Dendritic cell treated with granulocyte-macrophage colony-stimulating factor and Interleukin-4, amounts not matched to agents 40 ng/mL and 50 ng/mL, for 4 days (primary cell): ENCODE measurements around the gene CHSY1.
A peak's percentile ranks its signal among the peaks of the same experiment; 100 is the strongest.

Experiments used
- H3K27ac Mint-ChIP-seq: one replicate; pipeline ENCODE4 v1.8.0; 2022; ENCODE audit warnings: mild to moderate bottlenecking, mixed read lengths
- H3K27me3 Mint-ChIP-seq: one replicate; pipeline ENCODE4 v1.8.0; 2022; ENCODE audit warnings: mild to moderate bottlenecking, mixed read lengths
- H3K36me3 Mint-ChIP-seq: one replicate; pipeline ENCODE4 v1.8.0; 2022; ENCODE audit warnings: low read depth, mixed read lengths
- H3K4me1 Mint-ChIP-seq: one replicate; pipeline ENCODE4 v1.8.0; 2022; ENCODE audit warnings: low read depth, mixed read lengths
- H3K4me3 Mint-ChIP-seq: one replicate; pipeline ENCODE4 v1.8.0; 2022; ENCODE audit warnings: mild to moderate bottlenecking, moderate library complexity, mixed read lengths
- H3K9me3 Mint-ChIP-seq: one replicate; pipeline ENCODE4 v1.8.0; 2022; ENCODE audit warnings: mixed read lengths
- intact Hi-C: fragments of 100-400 bp; cut with micrococcal nuclease; formaldehyde crosslinking; loops from one replicate; pipeline ENCODE4 v1.15.0; 2022

CHSY1 gene

GRCh38 chr15:101179341-101180153 is 72.3 kb downstream of the CHSY1 start:
- intact Hi-C loops = no loop called here
- Mint-ChIP-seq H3K4me3 (no peak overlapping the region), H3K9me3 (no peaks in the 10 kb centered on the region), H3K27ac (no peak overlapping the region), H3K36me3 (peaks cover 61% of the 10 kb centered on the region), H3K27me3 (no peaks in the 10 kb centered on the region), H3K4me1 (peaks cover 67% of the 10 kb centered on the region)

- Mint-ChIP-seq H3K4me3 (no peak overlapping the region), H3K9me3 (no peaks in the 10 kb centered on the region), H3K27me3 (no peaks in the 10 kb centered on the region), H3K36me3 (peaks cover 67% of the 10 kb centered on the region), H3K27ac (peak overlapping the region; percentile 25), H3K4me1 (peaks cover 73% of the 10 kb centered on the region)
- intact Hi-C loops = no loop called here
These were observed 72.9 kb downstream of the CHSY1 start for GRCh38 chr15:101178931-101179330.

DNA sequence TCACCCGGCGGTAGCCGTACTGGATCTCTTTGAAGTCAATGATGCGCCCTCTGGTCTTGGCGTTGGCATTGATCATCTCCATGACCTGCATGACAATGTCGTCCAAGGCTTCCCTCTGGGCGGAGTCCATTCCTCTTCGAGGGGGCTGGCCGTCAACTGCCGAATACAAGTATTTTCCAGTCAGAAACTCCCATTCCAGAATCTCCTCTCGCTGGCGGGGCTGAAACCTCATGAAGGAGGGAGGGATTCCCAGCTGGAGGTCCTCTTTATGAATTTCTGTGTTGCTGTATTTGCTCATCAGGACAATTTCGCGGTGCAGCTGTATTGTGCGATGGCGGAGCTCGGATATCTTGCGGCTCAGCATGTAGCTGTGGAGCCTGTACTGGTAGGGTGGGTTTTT is 73.4 kb downstream of the CHSY1 start:
- H3K36me3 Mint-ChIP-seq = peaks cover 68% of the 10 kb centered on the region
- peaks cover 73% of the 10 kb centered on the region for H3K4me1 Mint-ChIP-seq
- no peaks in the 10 kb centered on the region for H3K9me3 Mint-ChIP-seq
- intact Hi-C loops = no loop called here
- H3K27me3 Mint-ChIP-seq = no peaks in the 10 kb centered on the region
- peak overlapping the region; percentile 25 for H3K27ac Mint-ChIP-seq
- no peak overlapping the region for H3K4me3 Mint-ChIP-seq

GRCh38 chr15:101177866-101178265 is 74.0 kb downstream of the CHSY1 start:
- no peaks in the 10 kb centered on the region for H3K9me3 Mint-ChIP-seq
- H3K4me3 Mint-ChIP-seq = no peak overlapping the region
- H3K36me3 Mint-ChIP-seq = peaks cover 62% of the 10 kb centered on the region
- intact Hi-C loops = no loop called here
- H3K4me1 Mint-ChIP-seq = peaks cover 72% of the 10 kb centered on the region
- peak overlapping the region; percentile 56 for H3K27ac Mint-ChIP-seq
- no peaks in the 10 kb centered on the region for H3K27me3 Mint-ChIP-seq

- Mint-ChIP-seq H3K27me3 (no peaks in the 10 kb centered on the region), H3K4me1 (peaks cover 72% of the 10 kb centered on the region), H3K9me3 (no peaks in the 10 kb centered on the region), H3K4me3 (no peak overlapping the region), H3K27ac (peak overlapping the region; percentile 82), H3K36me3 (peaks cover 50% of the 10 kb centered on the region)
- intact Hi-C loops = no loop called here
These were observed 75.2 kb downstream of the CHSY1 start for GRCh38 chr15:101176625-101177024.

GRCh38 chr15:101175401-101175800 is 76.4 kb downstream of the CHSY1 start:
- H3K27ac Mint-ChIP-seq = peak overlapping the region; percentile 82

GRCh38 chr15:101174152-101174920 is 77.5 kb downstream of the CHSY1 start:
- Mint-ChIP-seq H3K36me3 (peaks cover 33% of the 10 kb centered on the region), H3K9me3 (no peaks in the 10 kb centered on the region), H3K27me3 (no peaks in the 10 kb centered on the region), H3K27ac (peak overlapping the region; percentile 82), H3K4me3 (peak overlapping the region; percentile 27), H3K4me1 (peaks cover 81% of the 10 kb centered on the region)
- intact Hi-C loops = no loop called here

More at GRCh38 chr15:101175401-101175800, 76.4 kb downstream of the CHSY1 start:
- Mint-ChIP-seq H3K4me1 (peaks cover 70% of the 10 kb centered on the region), H3K9me3 (no peaks in the 10 kb centered on the region), H3K36me3 (peaks cover 38% of the 10 kb centered on the region), H3K27me3 (no peaks in the 10 kb centered on the region), H3K4me3 (peak overlapping the region; percentile 35)
- intact Hi-C loops = no loop called here

GRCh38 chr15:101173233-101174119 is 78.4 kb downstream of the CHSY1 start:
- Mint-ChIP-seq H3K9me3 (no peaks in the 10 kb centered on the region), H3K4me3 (peak overlapping the region; percentile 27), H3K27me3 (no peaks in the 10 kb centered on the region), H3K27ac (peak overlapping the region; percentile 82), H3K4me1 (peaks cover 86% of the 10 kb centered on the region), H3K36me3 (peaks cover 27% of the 10 kb centered on the region)
- intact Hi-C loops = no loop called here

DNA sequence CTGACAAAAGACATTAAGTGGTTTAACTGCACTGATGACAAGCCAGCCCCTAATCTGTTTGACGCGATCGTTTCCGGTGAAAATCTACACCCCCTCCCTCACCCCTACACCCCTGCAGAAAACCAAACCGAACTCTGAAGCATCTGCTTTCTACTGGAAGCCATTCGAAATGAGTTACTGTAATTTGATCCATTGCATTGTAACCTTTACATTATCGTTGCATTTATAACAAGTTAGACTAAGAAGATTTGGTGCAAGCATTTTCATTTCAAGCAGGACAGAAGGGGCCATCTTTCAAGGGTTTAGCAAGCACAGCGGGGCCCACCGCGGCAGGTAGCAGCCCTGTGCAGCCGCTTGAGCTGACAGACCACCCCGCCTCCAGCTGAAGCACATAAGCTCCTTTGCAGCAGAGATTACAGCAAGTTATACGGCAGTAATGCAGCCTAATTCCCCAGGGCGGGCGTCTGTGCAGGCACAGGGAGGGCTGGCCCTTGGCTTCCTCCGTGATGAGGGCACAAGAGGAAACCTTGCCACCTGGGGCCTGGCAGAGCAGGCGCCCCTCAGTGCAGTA is 79.3 kb downstream of the CHSY1 start:
- Mint-ChIP-seq H3K27me3 (no peaks in the 10 kb centered on the region), H3K4me3 (no peak overlapping the region), H3K36me3 (peaks cover 18% of the 10 kb centered on the region), H3K27ac (no peak overlapping the region), H3K4me1 (peaks cover 86% of the 10 kb centered on the region), H3K9me3 (no peaks in the 10 kb centered on the region)
- intact Hi-C loops = no loop called here

DNA sequence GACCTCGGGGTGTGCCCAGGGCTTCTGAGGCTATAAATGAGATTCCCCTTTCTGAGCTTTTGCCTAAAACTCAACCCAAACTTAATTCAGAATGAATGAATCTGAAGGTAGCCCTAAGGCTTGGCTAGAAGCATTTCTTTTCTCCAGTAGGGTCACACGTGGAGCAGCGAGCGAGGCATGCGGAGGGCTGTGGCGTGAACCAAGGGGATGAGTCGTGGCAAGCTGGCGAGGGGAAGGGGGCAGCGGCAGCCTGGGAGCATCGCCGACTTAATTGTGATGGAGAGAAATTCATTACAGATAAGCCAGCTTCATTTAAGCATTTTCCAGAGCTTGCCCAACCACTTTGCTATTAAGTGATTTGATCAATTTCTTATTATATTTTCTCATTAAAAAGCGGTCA is 79.9 kb downstream of the CHSY1 start:
- Mint-ChIP-seq H3K9me3 (no peaks in the 10 kb centered on the region), H3K4me1 (peaks cover 88% of the 10 kb centered on the region), H3K36me3 (peaks cover 14% of the 10 kb centered on the region), H3K4me3 (no peak overlapping the region), H3K27me3 (no peaks in the 10 kb centered on the region), H3K27ac (peak overlapping the region; percentile 4)
- intact Hi-C loops = no loop called here

DNA sequence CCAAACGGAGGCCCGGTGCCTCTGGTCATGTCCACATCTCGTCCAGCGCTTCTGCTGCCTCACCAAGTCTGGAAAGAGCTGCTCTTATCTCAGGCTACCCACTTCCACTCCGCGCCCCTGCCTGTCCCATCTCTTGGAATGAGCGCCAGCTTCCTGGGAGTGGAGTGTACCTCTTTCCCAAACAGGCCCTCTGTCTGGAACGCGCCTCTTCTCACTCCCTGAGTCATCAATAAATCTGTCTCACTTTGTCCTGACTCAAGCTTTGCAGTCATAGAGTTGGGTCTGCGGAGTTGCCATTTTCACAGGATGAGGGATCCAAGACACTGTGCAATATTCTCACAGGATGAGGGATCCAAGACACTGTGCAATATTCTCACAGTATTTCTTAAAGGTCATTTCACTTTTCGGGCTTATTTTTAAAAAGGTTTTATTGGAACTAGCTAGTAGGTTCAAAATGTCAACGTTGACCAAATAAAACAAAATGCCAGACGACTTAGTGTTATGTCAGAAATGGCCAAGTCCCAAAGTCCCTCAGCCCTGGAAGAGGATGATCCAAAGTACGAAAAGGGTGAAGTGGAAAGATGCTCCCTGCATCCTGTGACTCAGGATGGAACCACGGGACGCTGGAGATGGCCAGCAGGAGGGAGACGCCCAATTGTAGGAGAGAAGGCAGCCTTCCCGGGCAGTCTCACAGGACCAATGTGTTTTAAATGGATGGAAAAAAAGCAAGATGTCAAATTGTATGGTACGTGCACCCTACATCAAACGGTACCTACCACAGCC is 81.1 kb downstream of the CHSY1 start:
- Mint-ChIP-seq H3K4me3 (no peak overlapping the region), H3K27ac (no peak overlapping the region), H3K4me1 (peaks cover 80% of the 10 kb centered on the region), H3K9me3 (peaks cover 11% of the 10 kb centered on the region), H3K36me3 (peaks cover 25% of the 10 kb centered on the region), H3K27me3 (no peaks in the 10 kb centered on the region)
- intact Hi-C loops = no loop called here

GRCh38 chr15:101169495-101170071 is 82.3 kb downstream of the CHSY1 start:
- H3K4me3 Mint-ChIP-seq = no peak overlapping the region
- intact Hi-C loops = loop anchor here (5.0 kb wide), 1 partner anchor 47 kb away; no protein-coding TSS in a partner anchor
- H3K36me3 Mint-ChIP-seq = peaks cover 28% of the 10 kb centered on the region
- H3K27ac Mint-ChIP-seq = peak overlapping the region; percentile 98
- H3K9me3 Mint-ChIP-seq = peaks cover 16% of the 10 kb centered on the region
- H3K4me1 Mint-ChIP-seq = peaks cover 68% of the 10 kb centered on the region
- no peaks in the 10 kb centered on the region for H3K27me3 Mint-ChIP-seq
